ENCODE data around the gene HLTF.

HLTF gene

GRCh38 chr3:149122721-149123578 is 36.6 kb upstream of the HLTF start:
- H3K27me3 ChIP-seq = no peaks in the 10 kb centered on the region
- TF ChIP-seq CTCF (IDR thresholded peaks at IDR 0.05; ENCODE audit: low read depth, low read length) = no peak
- no peaks in the 10 kb centered on the region for H3K4me1 ChIP-seq
- no peaks in the 10 kb centered on the region for H3K36me3 ChIP-seq
- H3K9me3 ChIP-seq = no peaks in the 10 kb centered on the region
- DNase-seq = no peak
- H3K4me3 ChIP-seq (ENCODE audit: low read depth, low read length) = no peak overlapping the region

- Histone ChIP-seq H3K9me3 (no peaks in the 10 kb centered on the region), H3K36me3 (no peaks in the 10 kb centered on the region), H3K4me3 (ENCODE audit: low read depth, low read length) (no peak overlapping the region), H3K4me1 (no peaks in the 10 kb centered on the region), H3K27me3 (no peaks in the 10 kb centered on the region)
- DNase-seq = no peak
- TF ChIP-seq CTCF (IDR thresholded peaks at IDR 0.05; ENCODE audit: low read depth, low read length) = peak; percentile 61
Observed at GRCh38 chr3:149120051-149120972, 34.0 kb upstream of the HLTF start.

GRCh38 chr3:149119466-149119865 is 33.1 kb upstream of the HLTF start:
- TF ChIP-seq CTCF (IDR thresholded peaks at IDR 0.05; ENCODE audit: low read depth, low read length) = no peak

GRCh38 chr3:149118724-149119123 is 32.4 kb upstream of the HLTF start:
- no peaks in the 10 kb centered on the region for H3K9me3 ChIP-seq
- H3K4me3 ChIP-seq (ENCODE audit: low read depth, low read length) = no peak overlapping the region
- no peaks in the 10 kb centered on the region for H3K27me3 ChIP-seq
- no peak for TF ChIP-seq CTCF (IDR thresholded peaks at IDR 0.05; ENCODE audit: low read depth, low read length)
- no peak for DNase-seq
- H3K4me1 ChIP-seq = no peaks in the 10 kb centered on the region
- no peaks in the 10 kb centered on the region for H3K36me3 ChIP-seq

More at GRCh38 chr3:149119466-149119865, 33.1 kb upstream of the HLTF start:
- Histone ChIP-seq H3K36me3 (no peaks in the 10 kb centered on the region), H3K27me3 (no peaks in the 10 kb centered on the region), H3K9me3 (no peaks in the 10 kb centered on the region), H3K4me1 (no peaks in the 10 kb centered on the region), H3K4me3 (ENCODE audit: low read depth, low read length) (no peak overlapping the region)
- DNase-seq = no peak

- DNase-seq = no peak
- no peak for TF ChIP-seq CTCF (IDR thresholded peaks at IDR 0.05; ENCODE audit: low read depth, low read length)
- Histone ChIP-seq H3K9me3 (no peaks in the 10 kb centered on the region), H3K27me3 (no peaks in the 10 kb centered on the region), H3K4me1 (no peaks in the 10 kb centered on the region), H3K36me3 (no peaks in the 10 kb centered on the region), H3K4me3 (ENCODE audit: low read depth, low read length) (no peak overlapping the region)
Observed at GRCh38 chr3:149115114-149115513, 28.8 kb upstream of the HLTF start.

Data from BE2C (cell line).